Hepatocyte (in vitro differentiated cells): ENCODE measurements around the gene COX10.

Experiments
- EZH2 ChIP-seq: fragments of 200-600 bp; sonication (generic); IDR thresholded peaks from 2 replicates; pipeline ENCODE4 v1.6.1; 2016; ENCODE audit warnings: antibody characterized with exemption, mild to moderate bottlenecking, borderline replicate concordance
- EZH2phosphoT487 ChIP-seq: fragments of 200-600 bp; sonication (generic); IDR thresholded peaks from one replicate; pipeline ENCODE4 v1.6.1; 2018; ENCODE audit warnings: antibody characterized with exemption, mild to moderate bottlenecking, low read depth, moderate library complexity; ENCODE audit not compliant: unreplicated experiment, severe bottlenecking
- TF ChIP-seq, protein P1 (sequence below): fragments of 200-600 bp; sonication (generic); IDR thresholded peaks from 2 replicates; pipeline ENCODE4 v1.5.1; 2016; ENCODE audit warnings: antibody characterized with exemption, mild to moderate bottlenecking; ENCODE audit not compliant: poor library complexity

DNA sequence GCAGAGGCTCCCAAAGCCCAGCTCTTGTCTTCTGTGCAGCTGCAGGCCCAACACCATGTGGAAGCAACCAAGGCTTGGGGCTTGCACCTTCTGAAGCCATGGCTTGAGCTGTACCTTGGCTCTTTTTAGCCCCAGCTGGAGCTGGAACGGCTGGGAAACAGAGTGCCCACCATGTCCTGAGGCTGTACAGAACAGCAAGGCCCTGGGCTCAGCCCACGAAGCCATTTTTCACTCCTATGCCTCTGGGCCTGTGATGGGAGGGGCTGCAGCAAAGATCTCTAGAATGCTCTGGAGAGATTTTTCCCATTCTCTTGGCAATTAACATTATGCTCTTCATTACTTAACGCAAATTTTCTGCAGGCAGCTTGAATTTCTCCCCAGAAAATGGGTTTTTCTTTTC lies 99.3 kb downstream of the COX10 start:
- TF ChIP-seq, protein P1, sequence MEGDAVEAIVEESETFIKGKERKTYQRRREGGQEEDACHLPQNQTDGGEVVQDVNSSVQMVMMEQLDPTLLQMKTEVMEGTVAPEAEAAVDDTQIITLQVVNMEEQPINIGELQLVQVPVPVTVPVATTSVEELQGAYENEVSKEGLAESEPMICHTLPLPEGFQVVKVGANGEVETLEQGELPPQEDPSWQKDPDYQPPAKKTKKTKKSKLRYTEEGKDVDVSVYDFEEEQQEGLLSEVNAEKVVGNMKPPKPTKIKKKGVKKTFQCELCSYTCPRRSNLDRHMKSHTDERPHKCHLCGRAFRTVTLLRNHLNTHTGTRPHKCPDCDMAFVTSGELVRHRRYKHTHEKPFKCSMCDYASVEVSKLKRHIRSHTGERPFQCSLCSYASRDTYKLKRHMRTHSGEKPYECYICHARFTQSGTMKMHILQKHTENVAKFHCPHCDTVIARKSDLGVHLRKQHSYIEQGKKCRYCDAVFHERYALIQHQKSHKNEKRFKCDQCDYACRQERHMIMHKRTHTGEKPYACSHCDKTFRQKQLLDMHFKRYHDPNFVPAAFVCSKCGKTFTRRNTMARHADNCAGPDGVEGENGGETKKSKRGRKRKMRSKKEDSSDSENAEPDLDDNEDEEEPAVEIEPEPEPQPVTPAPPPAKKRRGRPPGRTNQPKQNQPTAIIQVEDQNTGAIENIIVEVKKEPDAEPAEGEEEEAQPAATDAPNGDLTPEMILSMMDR, result no peak
- TF ChIP-seq EZH2 (no peak), EZH2phosphoT487 (no peak)
